Measurements from ENCODE around the gene GBGT1. TPM values are rescaled to one million over a fixed set of nuclear protein-coding genes. Genes with fewer than 3 reads are reported as not detected.
A peak's percentile ranks its signal among the peaks of the same experiment; 100 is the strongest.

Gene GBGT1
- total and polyA plus RNA-seq, 9 of the 15 experiments (the other 6 are each of a cell fraction or from before 2014, with no cell fraction given) = 0.55 to 25.8 (median 13.7) TPM

DNA sequence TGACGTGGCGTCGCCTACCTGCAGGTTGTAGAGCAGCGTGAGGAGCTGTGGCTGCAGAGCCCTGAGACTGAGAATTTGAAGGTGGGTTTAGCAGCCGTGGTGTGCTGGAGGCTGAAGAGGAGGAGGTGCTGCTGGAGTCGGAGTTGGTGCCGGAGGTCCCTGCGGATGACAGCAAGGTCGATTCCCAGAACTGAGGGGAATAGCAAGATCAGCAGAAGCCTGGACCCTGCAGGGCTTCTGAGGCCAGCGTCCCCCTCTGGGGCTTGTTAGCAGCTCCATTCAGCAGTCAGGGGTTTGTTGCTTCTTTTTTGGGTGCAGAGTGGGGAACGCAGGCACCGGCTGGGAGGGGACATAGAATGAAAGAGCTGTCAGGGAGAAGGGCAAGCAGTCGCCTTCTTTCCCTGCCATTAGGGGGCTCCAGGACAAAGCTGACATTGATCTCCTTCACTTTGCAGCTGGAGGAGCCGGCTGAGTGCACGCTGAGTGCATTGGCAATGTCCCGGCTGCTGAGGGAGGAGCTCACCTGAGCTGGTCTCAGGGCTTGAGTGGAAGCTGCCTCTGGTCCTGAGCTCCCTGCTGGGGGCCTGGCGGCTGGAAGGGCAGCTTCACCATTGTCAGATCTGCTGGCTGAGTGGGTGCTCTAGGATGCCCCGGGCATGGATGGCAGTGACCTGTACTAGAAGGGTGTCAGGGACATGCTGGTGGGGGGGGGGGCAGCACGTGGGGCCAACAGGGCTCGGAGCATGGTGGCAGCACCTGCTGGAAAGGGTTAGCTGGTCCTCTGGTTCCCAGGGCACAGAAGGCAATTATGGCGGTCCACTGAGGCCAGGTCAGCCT, 24.5 kb upstream of the GBGT1 start (continued):
- TF ChIP-seq, protein P1, sequence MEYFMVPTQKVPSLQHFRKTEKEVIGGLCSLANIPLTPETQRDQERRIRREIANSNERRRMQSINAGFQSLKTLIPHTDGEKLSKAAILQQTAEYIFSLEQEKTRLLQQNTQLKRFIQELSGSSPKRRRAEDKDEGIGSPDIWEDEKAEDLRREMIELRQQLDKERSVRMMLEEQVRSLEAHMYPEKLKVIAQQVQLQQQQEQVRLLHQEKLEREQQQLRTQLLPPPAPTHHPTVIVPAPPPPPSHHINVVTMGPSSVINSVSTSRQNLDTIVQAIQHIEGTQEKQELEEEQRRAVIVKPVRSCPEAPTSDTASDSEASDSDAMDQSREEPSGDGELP (CRISPR knock-in tag; IDR thresholded peaks at IDR 0.05; ENCODE audit: borderline replicate concordance) = peak; percentile 75
- TF ChIP-seq TCF3 (CRISPR knock-in tag; IDR thresholded peaks at IDR 0.05) (no peak), PHTF2 (CRISPR knock-in tag; IDR thresholded peaks at IDR 0.05) (no peak), BCL6 (CRISPR knock-in tag; IDR thresholded peaks at IDR 0.05) (no peak), SRSF9 (IDR thresholded peaks at IDR 0.05; ENCODE audit: borderline replicate concordance, low read depth, low read length) (no peak), RHOXF2B (CRISPR knock-in tag; conservative IDR thresholded peaks at IDR 0.05) (no peak)
- TF ChIP-seq, protein P2, sequence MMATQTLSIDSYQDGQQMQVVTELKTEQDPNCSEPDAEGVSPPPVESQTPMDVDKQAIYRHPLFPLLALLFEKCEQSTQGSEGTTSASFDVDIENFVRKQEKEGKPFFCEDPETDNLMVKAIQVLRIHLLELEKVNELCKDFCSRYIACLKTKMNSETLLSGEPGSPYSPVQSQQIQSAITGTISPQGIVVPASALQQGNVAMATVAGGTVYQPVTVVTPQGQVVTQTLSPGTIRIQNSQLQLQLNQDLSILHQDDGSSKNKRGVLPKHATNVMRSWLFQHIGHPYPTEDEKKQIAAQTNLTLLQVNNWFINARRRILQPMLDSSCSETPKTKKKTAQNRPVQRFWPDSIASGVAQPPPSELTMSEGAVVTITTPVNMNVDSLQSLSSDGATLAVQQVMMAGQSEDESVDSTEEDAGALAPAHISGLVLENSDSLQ (IDR thresholded peaks at IDR 0.05) = peak; percentile 64
- TF ChIP-seq, protein P3, sequence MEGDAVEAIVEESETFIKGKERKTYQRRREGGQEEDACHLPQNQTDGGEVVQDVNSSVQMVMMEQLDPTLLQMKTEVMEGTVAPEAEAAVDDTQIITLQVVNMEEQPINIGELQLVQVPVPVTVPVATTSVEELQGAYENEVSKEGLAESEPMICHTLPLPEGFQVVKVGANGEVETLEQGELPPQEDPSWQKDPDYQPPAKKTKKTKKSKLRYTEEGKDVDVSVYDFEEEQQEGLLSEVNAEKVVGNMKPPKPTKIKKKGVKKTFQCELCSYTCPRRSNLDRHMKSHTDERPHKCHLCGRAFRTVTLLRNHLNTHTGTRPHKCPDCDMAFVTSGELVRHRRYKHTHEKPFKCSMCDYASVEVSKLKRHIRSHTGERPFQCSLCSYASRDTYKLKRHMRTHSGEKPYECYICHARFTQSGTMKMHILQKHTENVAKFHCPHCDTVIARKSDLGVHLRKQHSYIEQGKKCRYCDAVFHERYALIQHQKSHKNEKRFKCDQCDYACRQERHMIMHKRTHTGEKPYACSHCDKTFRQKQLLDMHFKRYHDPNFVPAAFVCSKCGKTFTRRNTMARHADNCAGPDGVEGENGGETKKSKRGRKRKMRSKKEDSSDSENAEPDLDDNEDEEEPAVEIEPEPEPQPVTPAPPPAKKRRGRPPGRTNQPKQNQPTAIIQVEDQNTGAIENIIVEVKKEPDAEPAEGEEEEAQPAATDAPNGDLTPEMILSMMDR (IDR thresholded peaks at IDR 0.05 in 2 of 3, conservative IDR thresholded peaks at IDR 0.05 in 1 of 3; ENCODE audit: insufficient read depth in 2 of 3, low read depth in 1 of 3, low read length in 3 of 3) = peak; percentile 68 to 75 (median 69)

Data from K562 (cell line).